Measurements from ENCODE around the gene TIMP3. TPM values are rescaled to one million over a fixed set of nuclear protein-coding genes. Genes with fewer than 3 reads are reported as not detected.

Gene TIMP3
- total RNA-seq, 1 experiment from 2014 or later, result 0.87 TPM

GRCh38 chr22:32760396-32760795, 41.1 kb upstream of the TIMP3 start:
- no peak overlapping the region for H3K27ac ChIP-seq (ENCODE audit: insufficient read length, low read depth, low read length)
- no peaks in the 10 kb centered on the region for H4K20me1 ChIP-seq (ENCODE audit: control insufficient read depth, insufficient read depth, insufficient read length)
- no peak overlapping the region for H3K4me2 ChIP-seq (ENCODE audit: insufficient read depth, insufficient read length, low read length)
- WGBS (ENCODE audit: extremely low coverage, insufficient read length, low lambda C conversion rate), result no CpG with 5 or more reads among the region's 6 CpGs
- H2AK5ac ChIP-seq (ENCODE audit: insufficient read length, low read length), result no peak overlapping the region
- no peak overlapping the region for H3T11ph ChIP-seq (ENCODE audit: low read length)
- no peak overlapping the region for H3K23ac ChIP-seq (ENCODE audit: insufficient read length, low read depth, low read length)
- no peak overlapping the region for H2BK120ac ChIP-seq (ENCODE audit: low read depth, low read length, poor library complexity, severe bottlenecking)
- no peak for TF ChIP-seq CTCF (conservative IDR thresholded peaks at IDR 0.05)
- no peak overlapping the region for H3K4me3 Mint-ChIP-seq
- H3K79me2 ChIP-seq (ENCODE audit: insufficient read depth, low read length), result no peaks in the 10 kb centered on the region
- H3K4me1 ChIP-seq (ENCODE audit: insufficient read depth, low read length), result peaks cover 10% of the 10 kb centered on the region; the same call in 1 of the 2 replicates
- H3K36me3 Mint-ChIP-seq (ENCODE audit: insufficient read depth in 1 of 3, low read depth in 3 of 3), result peaks cover 0 to 14% (median 3%) of the 10 kb centered on the region in 3 experiments; a peak in 4 of 7 replicates
- H4K91ac ChIP-seq (ENCODE audit: insufficient read length, low read depth, low read length), result no peak overlapping the region
- no peaks in the 10 kb centered on the region for H3K27me3 ChIP-seq (ENCODE audit: insufficient read depth, low read length)
- no peaks in the 10 kb centered on the region for H3K27me3 Mint-ChIP-seq (ENCODE audit: low read depth)
- no peaks in the 10 kb centered on the region for H3K9me3 ChIP-seq (ENCODE audit: control insufficient read depth, low read depth, low read length)
- H2BK12ac ChIP-seq (ENCODE audit: insufficient read length, low read depth, low read length), result no peak overlapping the region
- no peaks in the 10 kb centered on the region for H3K9me3 Mint-ChIP-seq
- H3K4me1 Mint-ChIP-seq, result peaks cover 9% of the 10 kb centered on the region in 2 experiments
- H4K5ac ChIP-seq (ENCODE audit: insufficient read length, low read depth, low read length), result no peak overlapping the region
- H2BK5ac ChIP-seq (ENCODE audit: insufficient read length, low read length), result no peak overlapping the region
- no peak for DNase-seq
- no peaks in the 10 kb centered on the region for H3K79me1 ChIP-seq (ENCODE audit: insufficient read depth, low read depth, low read length, poor library complexity, severe bottlenecking)
- H3K4ac ChIP-seq (ENCODE audit: low read depth, low read length), result no peak overlapping the region
- H3K23me2 ChIP-seq (ENCODE audit: insufficient read length, low read depth, low read length, poor library complexity, severe bottlenecking), result no peaks in the 10 kb centered on the region
- H3K27ac Mint-ChIP-seq, result no peak overlapping the region
- no peak overlapping the region for H3K9ac ChIP-seq (ENCODE audit: extremely low read depth, insufficient read length, low read length)
- H2BK20ac ChIP-seq (ENCODE audit: low read depth, low read length, poor library complexity, severe bottlenecking), result no peak overlapping the region
- H3K14ac ChIP-seq (ENCODE audit: insufficient read depth, low read length), result no peak overlapping the region; the same call in 1 of the 2 replicates
- H2BK15ac ChIP-seq (ENCODE audit: low read depth, low read length), result no peak overlapping the region
- H2AFZ ChIP-seq (ENCODE audit: low read length), result no peak overlapping the region
- H3K56ac ChIP-seq (ENCODE audit: insufficient read length, low read depth, low read length), result no peak overlapping the region
- no peak overlapping the region for H4K8ac ChIP-seq (replicated peaks; ENCODE audit: insufficient read length, low read depth, low read length)
- H3K18ac ChIP-seq (ENCODE audit: insufficient read length, low read depth, low read length), result no peak overlapping the region
